ENCODE results near the gene GALNT2. TPM values are rescaled to one million over a fixed set of nuclear protein-coding genes. Genes with fewer than 3 reads are reported as not detected.

The GALNT2 gene
- polyA plus RNA-seq, 2 of the 4 experiments (the other 2 are of a cell fraction) = 66.9 to 114 TPM

- no peak for DNase-seq (ENCODE audit: low read depth in 1 of 2, low spot score in 1 of 2)
- ChIA-PET POLR2A (no interaction called here), CTCF (interaction anchor here (0.7 kb wide), 1 partner anchor 646 kb away, joined by 3 read pairs; no protein-coding TSS in a partner anchor)
- Histone ChIP-seq H3K4me1 (peaks cover 16% of the 10 kb centered on the region), H3K27ac (peak overlapping the region; percentile 10 to 44; a peak in 3 of 6 replicates), H3K4me3 (no peak overlapping the region), H3K4me2 (peak overlapping the region; percentile 50; the same call in 2 of the 3 replicates), H3K9me3 (no peaks in the 10 kb centered on the region)
- 60% methylated on average over 4 of the region's 4 CpGs for WGBS (ENCODE audit: missing lambda C conversion rate)
- no peak for FAIRE-seq
- no peak for TF ChIP-seq BHLHE40 (IDR thresholded peaks at IDR 0.05; ENCODE audit: low read depth, low read length)
- TF ChIP-seq KDM1A (IDR thresholded peaks at IDR 0.05; ENCODE audit: low read depth) = no peak
- TF ChIP-seq POLR2AphosphoS2 (conservative IDR thresholded peaks at IDR 0.05; ENCODE audit: low read length) = no peak
- TF ChIP-seq MAFK (IDR thresholded peaks at IDR 0.05; ENCODE audit: partially characterized antibody) = no peak
- TF ChIP-seq E2F6 (IDR thresholded peaks at IDR 0.05; ENCODE audit: borderline replicate concordance, low read depth) = no peak
- TF ChIP-seq RARB (CRISPR knock-in tag; IDR thresholded peaks at IDR 0.05) = no peak
- no peak for TF ChIP-seq FOSB (CRISPR knock-in tag; IDR thresholded peaks at IDR 0.05)
- TF ChIP-seq PBX3 (IDR thresholded peaks at IDR 0.05) = no peak
- TF ChIP-seq FOSL2 (IDR thresholded peaks at IDR 0.05) = no peak
- TF ChIP-seq FOSL2 (CRISPR knock-in tag; IDR thresholded peaks at IDR 0.05) = no peak
- TF ChIP-seq RFX5 (IDR thresholded peaks at IDR 0.05) = no peak
- TF ChIP-seq ZFP36 (IDR thresholded peaks at IDR 0.05; ENCODE audit: borderline replicate concordance, partially characterized antibody) = no peak
- no peak for ATAC-seq
Observed at GRCh38 chr1:230307213-230307612, 240.2 kb downstream of the GALNT2 start.

- ChIA-PET POLR2A (no interaction called here), CTCF (interaction anchor here (0.8 to 3.0 kb wide), 3 partner anchors 15 to 647 kb away, joined by 4 to 16 read pairs (median 9); no protein-coding TSS in a partner anchor)
- H3K4me2 ChIP-seq = peak overlapping the region; percentile 50
- peaks cover 16% of the 10 kb centered on the region for H3K4me1 ChIP-seq
- H3K4me3 ChIP-seq = no peak overlapping the region
- DNase-seq (ENCODE audit: low read depth in 1 of 2, low spot score in 1 of 2) (peak; percentile 75 to 86), ATAC-seq (peak; percentile 84 to 86), FAIRE-seq (no peak)
- H3K27ac ChIP-seq = peak overlapping the region; percentile 10 to 53; a peak in 4 of 6 replicates
- no peak for TF ChIP-seq SREBF2 (IDR thresholded peaks at IDR 0.05)
- TF ChIP-seq FOSL2 (IDR thresholded peaks at IDR 0.05) = no peak
- peak; percentile 33; the same call in 1 of the 2 replicates for TF ChIP-seq FOSL2 (CRISPR knock-in tag; IDR thresholded peaks at IDR 0.05)
- TF ChIP-seq HEYL (CRISPR knock-in tag; IDR thresholded peaks at IDR 0.05) = no peak
- TF ChIP-seq HOXB13 (CRISPR knock-in tag; IDR thresholded peaks at IDR 0.05; ENCODE audit: low read depth) = no peak
- H3K9me3 ChIP-seq = no peaks in the 10 kb centered on the region
- WGBS (ENCODE audit: missing lambda C conversion rate) = 41% methylated on average over 8 of the region's 8 CpGs
Observed at GRCh38 chr1:230308039-230308438, 241.0 kb downstream of the GALNT2 start.

- ATAC-seq (no peak), FAIRE-seq (no peak), DNase-seq (ENCODE audit: low read depth in 1 of 2, low spot score in 1 of 2) (no peak)
- TF ChIP-seq RARB (CRISPR knock-in tag; IDR thresholded peaks at IDR 0.05) (no peak), MAZ (IDR thresholded peaks at IDR 0.05; ENCODE audit: borderline replicate concordance, low read depth, low read length) (no peak)
- ChIA-PET CTCF (interaction anchor here (1.0 to 3.0 kb wide), 5 partner anchors 16 to 751 kb away, joined by 3 to 16 read pairs (median 3); no protein-coding TSS in a partner anchor), POLR2A (no interaction called here)
- H3K4me2 ChIP-seq = no peak overlapping the region
- H3K27ac ChIP-seq = peak overlapping the region; percentile 19 to 53; a peak in 3 of 6 replicates
- peaks cover 16% of the 10 kb centered on the region for H3K4me1 ChIP-seq
- H3K9me3 ChIP-seq = no peaks in the 10 kb centered on the region
- no peak overlapping the region for H3K4me3 ChIP-seq
- 93% methylated on average over 15 of the region's 17 CpGs for WGBS (ENCODE audit: missing lambda C conversion rate)
Observed at GRCh38 chr1:230308821-230309220, 241.8 kb downstream of the GALNT2 start.

- CTCF ChIA-PET = interaction anchor here (0.6 to 3.0 kb wide), 20 partner anchors 9 to 801 kb away, joined by 3 to 16 read pairs (median 3); partner anchors contain the start of gene NUP133
- ATAC-seq (no peak), DNase-seq (ENCODE audit: low read depth in 1 of 2, low spot score in 1 of 2) (no peak), FAIRE-seq (no peak)
- no peak overlapping the region for H3K4me2 ChIP-seq
- WGBS (ENCODE audit: missing lambda C conversion rate) = 79% methylated on average over 15 of the region's 15 CpGs
- POLR2A ChIA-PET = interaction anchor here (1.0 kb wide), 1 partner anchor 751 kb away, joined by 3 read pairs; the partner anchor contains the start of gene ABCB10
- H3K27ac ChIP-seq = no peak overlapping the region
- no peak overlapping the region for H3K4me3 ChIP-seq
- TF ChIP-seq JUN (IDR thresholded peaks at IDR 0.05) = no peak
- no peak for TF ChIP-seq E2F6 (IDR thresholded peaks at IDR 0.05; ENCODE audit: borderline replicate concordance, low read depth)
- TF ChIP-seq NFE2L2 (conservative IDR thresholded peaks at IDR 0.05; ENCODE audit: low read length) = no peak
- TF ChIP-seq RARB (CRISPR knock-in tag; IDR thresholded peaks at IDR 0.05) = no peak
- TF ChIP-seq SMC3 (IDR thresholded peaks at IDR 0.05) = no peak
- no peak for TF ChIP-seq TFCP2L1 (CRISPR knock-in tag; IDR thresholded peaks at IDR 0.05)
- TF ChIP-seq HOXA7 (CRISPR knock-in tag; IDR thresholded peaks at IDR 0.05) = no peak
- TF ChIP-seq CEBPB (IDR thresholded peaks at IDR 0.05) = no peak
- TF ChIP-seq KDM1A (IDR thresholded peaks at IDR 0.05; ENCODE audit: low read depth) = no peak
- no peak for TF ChIP-seq ZNF302 (CRISPR knock-in tag; IDR thresholded peaks at IDR 0.05)
- TF ChIP-seq CBX8 (IDR thresholded peaks at IDR 0.05) = no peak
- TF ChIP-seq ESRRA (IDR thresholded peaks at IDR 0.05; ENCODE audit: borderline replicate concordance, low read length) = no peak
- TF ChIP-seq CHD4 (IDR thresholded peaks at IDR 0.05; ENCODE audit: borderline replicate concordance) = no peak
- no peak for TF ChIP-seq BHLHE40 (IDR thresholded peaks at IDR 0.05; ENCODE audit: low read depth, low read length)
- no peak for TF ChIP-seq ZSCAN20 (CRISPR knock-in tag; IDR thresholded peaks at IDR 0.05)
- TF ChIP-seq PHF8 (IDR thresholded peaks at IDR 0.05; ENCODE audit: borderline replicate concordance, low read depth) = no peak
- TF ChIP-seq EP300 (IDR thresholded peaks at IDR 0.05) = no peak
- no peak for TF ChIP-seq MAFK (IDR thresholded peaks at IDR 0.05; ENCODE audit: partially characterized antibody)
- TF ChIP-seq CHD2 (IDR thresholded peaks at IDR 0.05; ENCODE audit: low read length, partially characterized antibody) = no peak
- peaks cover 16% of the 10 kb centered on the region for H3K4me1 ChIP-seq
- H3K9me3 ChIP-seq = no peaks in the 10 kb centered on the region
Observed at GRCh38 chr1:230309646-230310177, 242.7 kb downstream of the GALNT2 start.

Data from A549 (cell line).